ENCODE data around the gene NOC3L. TPM values are rescaled to one million over a fixed set of nuclear protein-coding genes. Genes with fewer than 3 reads are reported as not detected.
"Not testable (repeated sequence)": the region's sequence is repeated elsewhere in the genome, so short reads cannot be mapped to it uniquely, and the experiment has no call there.

The NOC3L gene
- total RNA-seq, 1 donor = 39.7 TPM

DNA sequence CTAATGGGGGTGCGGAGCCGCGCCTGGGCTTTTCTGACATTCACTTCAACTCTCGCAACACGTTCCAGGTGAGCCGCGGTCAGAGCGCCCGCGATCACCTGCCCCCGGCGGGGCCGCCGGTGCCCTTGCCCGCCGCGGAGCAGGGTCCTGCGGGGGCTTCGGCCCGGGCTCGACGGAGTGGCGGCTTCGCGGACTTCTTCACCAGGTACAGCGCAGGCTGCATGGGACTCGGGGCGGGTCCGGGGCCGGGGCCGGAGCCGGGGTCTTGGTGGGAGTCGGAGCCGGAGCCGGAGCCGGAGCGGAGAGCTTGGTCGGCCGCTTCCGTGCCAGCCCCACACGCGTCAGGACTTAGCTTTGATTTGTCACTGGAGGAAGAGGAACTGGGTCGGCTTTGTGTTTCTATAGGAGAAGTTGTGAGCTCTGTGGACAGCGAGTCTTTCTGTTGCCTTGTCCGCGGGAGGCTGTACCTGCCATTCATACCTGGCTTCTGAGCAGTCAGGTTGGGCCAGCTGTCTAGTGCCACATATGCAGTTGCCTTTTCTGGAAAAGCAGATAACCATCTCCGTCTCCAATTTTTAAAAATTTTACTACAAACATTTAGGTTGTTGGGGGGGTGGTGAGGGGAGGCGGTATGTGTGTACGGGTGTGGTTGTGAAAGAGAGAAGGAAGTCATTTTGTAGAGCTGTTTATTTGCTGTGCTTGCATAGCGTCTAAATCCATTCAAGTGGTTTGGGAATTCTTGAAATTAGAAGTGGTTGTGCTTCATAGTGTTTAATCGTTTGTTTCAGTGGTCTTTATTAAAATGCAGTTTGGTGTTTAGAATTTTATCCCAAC lies 40.9 kb upstream of the NOC3L start:
- DNase-seq (ENCODE audit: low read depth) = peak; percentile 80
- peak overlapping the region; percentile 73 for H3K4me3 ChIP-seq (ENCODE audit: low read depth, low read length)
- TF ChIP-seq, protein P1, sequence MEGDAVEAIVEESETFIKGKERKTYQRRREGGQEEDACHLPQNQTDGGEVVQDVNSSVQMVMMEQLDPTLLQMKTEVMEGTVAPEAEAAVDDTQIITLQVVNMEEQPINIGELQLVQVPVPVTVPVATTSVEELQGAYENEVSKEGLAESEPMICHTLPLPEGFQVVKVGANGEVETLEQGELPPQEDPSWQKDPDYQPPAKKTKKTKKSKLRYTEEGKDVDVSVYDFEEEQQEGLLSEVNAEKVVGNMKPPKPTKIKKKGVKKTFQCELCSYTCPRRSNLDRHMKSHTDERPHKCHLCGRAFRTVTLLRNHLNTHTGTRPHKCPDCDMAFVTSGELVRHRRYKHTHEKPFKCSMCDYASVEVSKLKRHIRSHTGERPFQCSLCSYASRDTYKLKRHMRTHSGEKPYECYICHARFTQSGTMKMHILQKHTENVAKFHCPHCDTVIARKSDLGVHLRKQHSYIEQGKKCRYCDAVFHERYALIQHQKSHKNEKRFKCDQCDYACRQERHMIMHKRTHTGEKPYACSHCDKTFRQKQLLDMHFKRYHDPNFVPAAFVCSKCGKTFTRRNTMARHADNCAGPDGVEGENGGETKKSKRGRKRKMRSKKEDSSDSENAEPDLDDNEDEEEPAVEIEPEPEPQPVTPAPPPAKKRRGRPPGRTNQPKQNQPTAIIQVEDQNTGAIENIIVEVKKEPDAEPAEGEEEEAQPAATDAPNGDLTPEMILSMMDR (IDR thresholded peaks at IDR 0.05; ENCODE audit: insufficient read depth, low read depth, low read length) = no peak

DNA sequence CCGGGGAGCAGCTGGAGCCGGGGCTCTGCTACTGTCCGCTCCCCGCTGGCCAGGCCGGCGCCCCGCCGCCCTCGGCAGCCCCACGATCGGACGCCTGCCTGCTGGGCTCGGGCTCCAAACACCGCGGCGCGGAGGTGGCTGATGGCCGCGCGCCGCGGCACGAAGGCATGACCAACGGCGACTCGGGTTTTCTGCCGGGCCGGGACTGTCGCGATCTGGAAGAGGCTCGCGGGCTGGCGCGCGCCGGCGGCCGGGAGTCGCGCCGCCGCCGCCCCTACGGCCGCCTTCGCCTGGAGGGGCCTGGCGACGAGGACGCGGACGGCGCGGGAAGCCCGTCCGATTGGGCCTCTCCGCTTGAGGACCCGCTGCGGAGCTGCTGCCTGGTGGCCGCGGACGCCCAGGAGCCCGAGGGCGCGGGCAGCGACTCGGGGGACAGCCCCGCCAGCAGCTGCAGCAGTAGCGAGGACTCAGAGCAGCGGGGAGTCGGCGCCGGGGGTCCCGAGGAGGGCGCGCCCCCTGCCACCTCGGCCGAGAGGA lies 40.2 kb upstream of the NOC3L start:
- TF ChIP-seq, protein P1 (IDR thresholded peaks at IDR 0.05; ENCODE audit: insufficient read depth, low read depth, low read length) = no peak
- DNase-seq (ENCODE audit: low read depth) = peak; percentile 25
- H3K4me3 ChIP-seq (ENCODE audit: low read depth, low read length) = peak overlapping the region; percentile 73

DNA sequence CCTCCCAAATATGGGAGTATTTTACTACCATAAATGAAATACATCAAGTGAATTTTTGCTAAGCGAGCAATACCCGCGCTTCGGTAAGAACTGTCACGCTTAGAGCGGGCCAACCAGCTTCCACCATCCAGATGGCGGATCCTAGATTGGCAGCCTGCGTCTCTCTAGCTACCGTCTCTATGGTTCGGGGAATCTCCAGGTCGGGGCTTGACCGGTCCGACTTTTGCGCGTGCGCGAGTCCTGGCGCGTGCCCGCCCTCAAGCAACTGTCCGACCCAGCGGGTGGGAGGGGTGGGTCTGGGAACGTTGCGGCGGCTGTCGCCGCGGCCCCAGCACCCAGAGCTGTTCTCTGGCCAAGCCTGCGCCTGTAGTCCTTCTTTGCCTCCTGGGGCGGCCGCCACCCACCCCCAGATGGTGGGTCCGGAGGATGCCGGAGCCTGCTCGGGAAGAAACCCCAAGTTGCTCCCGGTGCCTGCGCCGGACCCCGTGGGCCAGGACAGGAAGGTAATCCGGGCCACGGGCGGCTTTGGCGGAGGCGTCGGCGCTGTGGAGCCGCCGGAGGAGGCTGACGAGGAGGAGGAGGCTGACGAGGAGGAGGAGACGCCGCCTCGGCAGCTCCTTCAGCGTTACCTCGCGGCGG lies 39.6 kb upstream of the NOC3L start, which contains the start of gene TBC1D12:
Gene TBC1D12 (plus strand): TSS at position 338 of the 639 bp plus-strand sequence. CDS start 73 bp downstream, at position 411.
- TF ChIP-seq, protein P1 (IDR thresholded peaks at IDR 0.05; ENCODE audit: insufficient read depth, low read depth, low read length) = no peak
- H3K4me3 ChIP-seq (ENCODE audit: low read depth, low read length) = peak within 1 kb of the TSS; percentile 73
- DNase-seq (ENCODE audit: low read depth) = peak; percentile 98

DNA sequence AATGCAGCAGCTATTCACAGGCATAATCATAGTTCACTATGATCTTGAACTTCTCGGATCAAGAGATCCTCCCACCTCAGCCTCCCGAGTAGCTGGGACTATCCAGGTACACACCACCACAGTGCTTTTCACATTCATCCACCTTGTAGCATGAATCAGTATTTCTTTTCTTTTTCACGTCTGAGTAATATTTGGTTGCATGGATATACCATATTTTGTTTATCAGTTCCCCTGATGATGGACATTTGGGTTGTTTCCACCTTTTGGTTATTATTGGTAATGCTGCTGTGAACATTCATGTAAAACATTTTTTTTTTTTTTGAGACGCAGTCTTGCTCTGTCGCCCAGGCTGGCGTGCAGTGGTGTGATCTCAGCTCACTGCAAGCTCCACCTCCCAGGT lies 36.0 kb upstream of the NOC3L start:
- no peak overlapping the region for H3K4me3 ChIP-seq (ENCODE audit: low read depth, low read length)
- DNase-seq (ENCODE audit: low read depth) = no peak
- TF ChIP-seq, protein P1 (IDR thresholded peaks at IDR 0.05; ENCODE audit: insufficient read depth, low read depth, low read length) = no peak

DNA sequence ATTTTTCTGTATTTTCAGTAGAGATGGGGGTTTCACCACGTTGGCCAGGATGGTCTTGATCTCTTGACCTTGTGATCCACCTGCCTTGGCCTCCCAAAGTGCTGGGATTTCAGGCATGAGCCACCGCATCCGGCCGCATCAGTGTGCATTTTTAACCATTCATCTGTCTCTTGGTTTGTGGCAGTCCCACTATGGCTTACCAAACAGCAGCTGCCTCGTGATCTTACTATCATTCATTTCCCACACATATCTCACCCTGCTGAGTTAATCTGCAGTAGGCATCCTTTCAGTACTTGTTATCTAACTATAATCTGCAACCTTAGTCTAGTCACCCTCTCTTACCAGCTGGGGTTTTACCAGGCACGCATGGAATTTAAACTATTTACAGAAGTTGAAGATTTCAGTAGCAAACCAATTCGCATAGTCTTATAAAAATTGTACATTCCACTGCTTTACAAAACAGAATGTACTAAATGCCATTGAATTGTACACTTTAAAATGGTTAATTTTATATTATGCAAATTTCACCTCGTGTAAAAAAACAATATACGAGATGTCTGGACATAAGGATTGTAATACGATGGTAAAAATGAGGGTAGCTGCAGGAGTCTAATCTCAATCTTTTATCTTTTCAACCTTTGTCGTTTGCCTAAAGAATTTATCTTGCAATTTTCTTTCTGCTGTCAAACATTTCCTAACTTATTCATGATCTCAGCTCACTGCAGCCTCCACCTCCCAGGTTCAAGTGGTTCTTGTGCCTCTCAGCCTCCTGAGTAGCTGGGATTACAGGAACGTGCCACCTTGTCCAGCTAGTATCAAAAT lies 35.0 kb upstream of the NOC3L start:
- DNase-seq (ENCODE audit: low read depth) = peak; percentile 81
- no peak overlapping the region for H3K4me3 ChIP-seq (ENCODE audit: low read depth, low read length)
- TF ChIP-seq, protein P1 (IDR thresholded peaks at IDR 0.05; ENCODE audit: insufficient read depth, low read depth, low read length) = no peak

DNA sequence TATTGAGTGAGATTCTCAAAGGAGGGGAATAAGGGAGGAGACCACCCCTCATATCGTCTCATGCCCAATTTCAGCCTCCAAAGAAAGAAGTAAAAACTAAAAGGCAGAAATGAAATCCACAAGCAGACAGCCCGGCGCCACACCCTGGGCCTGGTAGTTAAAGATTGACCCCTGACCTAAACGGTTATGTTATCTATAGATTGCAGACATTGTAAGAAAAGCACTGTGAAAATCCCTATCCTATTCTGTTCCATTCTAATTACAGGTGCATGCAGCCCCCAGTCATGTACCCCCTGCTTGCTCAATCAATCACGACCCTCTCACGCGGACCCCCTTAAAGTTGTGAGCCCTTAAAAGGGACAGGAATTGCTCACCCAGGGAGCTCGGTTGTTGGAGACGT lies 29.4 kb upstream of the NOC3L start:
- DNase-seq (ENCODE audit: low read depth); H3K4me3 ChIP-seq (ENCODE audit: low read depth, low read length): not testable (repeated sequence)

DNA sequence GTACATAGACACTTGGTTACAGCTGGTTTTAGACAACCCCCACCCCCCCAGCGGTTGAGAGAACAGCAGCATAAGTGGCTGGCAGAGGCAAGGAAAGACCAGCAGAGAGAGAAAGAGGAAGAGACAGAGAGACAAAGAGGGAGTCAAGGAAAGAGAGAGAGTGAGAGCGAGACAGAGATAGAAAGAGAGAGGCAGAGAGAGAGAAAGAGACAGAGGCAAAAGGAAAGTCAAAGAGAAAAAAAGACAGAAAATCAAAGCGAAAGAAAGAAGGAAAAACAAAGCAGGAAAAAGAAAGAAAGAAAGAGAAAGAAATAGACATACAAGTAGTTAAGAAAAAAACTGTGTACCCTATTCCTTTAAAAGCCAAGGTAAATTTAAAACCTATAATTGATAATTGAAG lies 23.0 kb upstream of the NOC3L start:
- H3K4me3 ChIP-seq (ENCODE audit: low read depth, low read length); DNase-seq (ENCODE audit: low read depth): not testable (repeated sequence)
